Mesothelial cell of epicardium (in vitro differentiated cells): ENCODE data around the gene TIMM8A. TPM values are rescaled to one million over a fixed set of nuclear protein-coding genes. Genes with fewer than 3 reads are reported as not detected.

Source experiments
- DNase-seq, 2 experiments: peaks; one replicate each; pipeline ENCODE4 v3.0.0; 2021; ENCODE audit warnings: low spot score in 2 of 2; ENCODE audit not compliant: unreplicated experiment in 2 of 2
- H3K27ac Mint-ChIP-seq: 2 replicates; pipeline ENCODE4 v1.8.0; 2021; ENCODE audit warnings: mixed read lengths
- H3K27me3 Mint-ChIP-seq: 2 replicates; pipeline ENCODE4 v1.8.0; 2021; ENCODE audit warnings: low read depth, mixed read lengths
- H3K36me3 Mint-ChIP-seq: 2 replicates; pipeline ENCODE4 v1.8.0; 2021; ENCODE audit warnings: mixed read lengths
- H3K4me1 Mint-ChIP-seq: 2 replicates; pipeline ENCODE4 v1.8.0; 2021; ENCODE audit warnings: mixed read lengths
- H3K4me3 Mint-ChIP-seq: 2 replicates; pipeline ENCODE4 v1.8.0; 2021; ENCODE audit warnings: mild to moderate bottlenecking, moderate library complexity, mixed read lengths
- H3K9me3 Mint-ChIP-seq: 2 replicates; pipeline ENCODE4 v1.8.0; 2021; ENCODE audit warnings: mixed read lengths
- CTCF ChIP-seq: fragments of 200-600 bp; sonication (generic); IDR thresholded peaks from one replicate; pipeline ENCODE4 v1.5.0; 2021; ENCODE audit warnings: antibody characterized with exemption; ENCODE audit not compliant: unreplicated experiment
- total RNA-seq: library from RNA; stranded (reverse); gene quantifications from 3 replicates; pipeline ENCODE4 v1.2.1, GENCODE V29; 2021

The TIMM8A gene
- total RNA-seq, 1 donor from 2014 or later: 12.2 TPM

GRCh38 chrX:101385026-101385684, 36.6 kb upstream of the TIMM8A start:
- no peak overlapping the region for H3K27ac Mint-ChIP-seq
- peaks cover 10% of the 10 kb centered on the region for H3K9me3 Mint-ChIP-seq
- TF ChIP-seq CTCF: no peak
- no peak for DNase-seq
- no peaks in the 10 kb centered on the region for H3K36me3 Mint-ChIP-seq
- no peaks in the 10 kb centered on the region for H3K4me1 Mint-ChIP-seq
- H3K27me3 Mint-ChIP-seq: no peaks in the 10 kb centered on the region
- no peak overlapping the region for H3K4me3 Mint-ChIP-seq

DNA sequence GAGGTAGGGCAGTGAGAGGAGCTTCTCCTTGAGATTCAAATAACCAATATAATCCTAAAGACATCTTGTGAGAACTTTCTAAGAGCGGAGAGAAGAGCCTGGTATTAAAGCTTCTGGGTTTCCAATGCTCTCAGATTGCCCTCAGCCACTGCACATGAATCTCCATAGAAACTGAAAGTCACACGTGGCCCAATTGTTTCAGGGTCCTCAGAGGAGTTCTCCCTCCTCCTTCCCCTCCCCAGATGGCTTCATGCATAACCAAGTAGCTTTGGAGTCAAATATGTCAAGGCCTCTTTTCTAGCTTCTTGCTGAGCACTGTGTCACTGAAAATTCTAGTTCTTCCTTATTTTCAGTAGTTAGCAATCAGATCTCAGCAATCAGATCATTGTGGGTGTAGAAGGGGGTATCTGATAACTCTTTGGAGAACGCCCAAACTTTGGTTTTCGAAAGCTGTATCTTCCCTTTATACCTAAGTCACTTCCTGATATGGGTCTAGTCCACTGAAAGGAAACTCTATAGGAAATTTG, 35.2 kb upstream of the TIMM8A start:
- Mint-ChIP-seq H3K27ac (no peak overlapping the region), H3K9me3 (peaks cover 10% of the 10 kb centered on the region), H3K36me3 (no peaks in the 10 kb centered on the region), H3K4me3 (no peak overlapping the region), H3K27me3 (no peaks in the 10 kb centered on the region), H3K4me1 (no peaks in the 10 kb centered on the region)
- DNase-seq: no peak
- TF ChIP-seq CTCF: no peak

DNA sequence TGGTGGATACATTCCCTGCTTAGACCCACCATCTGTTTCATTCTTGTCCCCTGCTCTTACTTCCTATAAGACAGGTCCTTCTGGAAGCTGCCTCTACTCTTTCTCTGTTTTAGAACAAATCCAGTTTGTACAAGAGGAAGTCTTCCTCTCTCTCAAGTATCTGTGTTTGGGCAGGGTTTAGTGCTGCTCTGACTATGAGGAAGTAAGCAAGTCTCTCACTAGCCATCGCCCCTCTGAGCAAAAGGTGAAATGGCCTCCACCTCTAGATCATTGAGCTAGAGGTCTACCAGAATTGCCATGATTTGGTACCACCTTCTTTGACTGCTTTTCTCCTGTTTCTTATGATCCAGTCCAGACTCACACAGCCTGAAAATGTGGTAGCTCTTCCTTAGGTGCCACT, 29.0 kb upstream of the TIMM8A start:
- H3K9me3 Mint-ChIP-seq: peaks cover 21% of the 10 kb centered on the region
- no peaks in the 10 kb centered on the region for H3K36me3 Mint-ChIP-seq
- no peak overlapping the region for H3K4me3 Mint-ChIP-seq
- no peak for TF ChIP-seq CTCF
- DNase-seq: no peak
- H3K4me1 Mint-ChIP-seq: no peaks in the 10 kb centered on the region
- no peak overlapping the region for H3K27ac Mint-ChIP-seq
- no peaks in the 10 kb centered on the region for H3K27me3 Mint-ChIP-seq

DNA sequence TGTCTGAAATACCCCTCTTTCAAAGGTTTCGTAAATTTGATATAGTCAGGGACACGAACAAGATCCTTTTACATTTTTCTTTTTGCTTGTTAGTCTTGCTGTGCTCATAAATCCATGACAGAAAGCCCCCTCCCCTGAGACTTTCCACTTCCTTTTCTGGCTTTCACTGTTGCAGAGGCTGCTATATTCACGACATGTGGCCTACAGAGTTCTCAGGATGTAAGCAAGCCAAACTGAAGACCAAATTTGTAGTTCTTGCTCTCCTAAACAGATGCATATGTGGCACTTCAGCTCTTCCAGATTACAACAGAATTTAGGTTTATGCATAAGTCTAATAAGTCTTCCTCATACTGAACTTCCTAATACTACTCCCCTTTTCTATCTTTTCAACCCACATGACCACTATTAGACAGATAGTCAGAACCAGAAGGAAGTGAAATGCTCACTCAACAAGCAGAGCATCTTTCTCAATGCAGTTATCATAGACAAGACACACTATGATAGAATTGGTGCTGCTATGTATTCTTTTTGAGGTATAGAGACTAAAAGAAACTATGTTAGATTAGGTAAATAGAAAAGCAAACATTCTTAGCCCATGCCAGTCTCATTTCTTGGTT, 22.5 kb upstream of the TIMM8A start:
- H3K27ac Mint-ChIP-seq: no peak overlapping the region
- H3K4me3 Mint-ChIP-seq: no peak overlapping the region
- TF ChIP-seq CTCF: no peak
- DNase-seq: no peak
- no peaks in the 10 kb centered on the region for H3K4me1 Mint-ChIP-seq
- peaks cover 34% of the 10 kb centered on the region for H3K9me3 Mint-ChIP-seq
- H3K36me3 Mint-ChIP-seq: no peaks in the 10 kb centered on the region
- H3K27me3 Mint-ChIP-seq: peaks cover 3% of the 10 kb centered on the region

GRCh38 chrX:101369687-101370086, 21.1 kb upstream of the TIMM8A start:
- Mint-ChIP-seq H3K36me3 (no peaks in the 10 kb centered on the region), H3K27me3 (peaks cover 3% of the 10 kb centered on the region), H3K4me1 (no peaks in the 10 kb centered on the region), H3K27ac (no peak overlapping the region), H3K9me3 (peaks cover 24% of the 10 kb centered on the region), H3K4me3 (no peak overlapping the region)
- DNase-seq: no peak
- TF ChIP-seq CTCF: no peak
